HEK293 (cell line): ENCODE results near the gene EXOC3.

Experiments
- BCL11A ChIP-seq: fragments of 450-650 bp; formaldehyde crosslinking; IDR thresholded peaks from 2 replicates; pipeline ENCODE4 v1.5.1; 2016; ENCODE audit warnings: low read depth, missing biosample characterization, missing genetic modification characterization
- BCL11B ChIP-seq: fragments of 450-650 bp; formaldehyde crosslinking; IDR thresholded peaks from 2 replicates; pipeline ENCODE4 v1.5.1; 2016; ENCODE audit warnings: low read depth, missing biosample characterization, missing genetic modification characterization
- FEZF1 ChIP-seq: fragments of 450-650 bp; formaldehyde crosslinking; IDR thresholded peaks from 2 replicates; pipeline ENCODE4 v1.5.1; 2016; ENCODE audit warnings: missing biosample characterization, missing genetic modification characterization
- GLIS1 ChIP-seq: fragments of 450-650 bp; formaldehyde crosslinking; IDR thresholded peaks from 2 replicates; pipeline ENCODE4 v1.5.1; 2016; ENCODE audit warnings: missing biosample characterization, missing genetic modification characterization
- HOXD13 ChIP-seq: sonication (generic); formaldehyde crosslinking; IDR thresholded peaks from 2 replicates; pipeline ENCODE4 v1.8.0; 2022; ENCODE audit warnings: missing genetic modification reagents, borderline replicate concordance
- IKZF3 ChIP-seq: fragments of 450-650 bp; IDR thresholded peaks from 2 replicates; pipeline ENCODE4 v1.5.0; 2018; ENCODE audit warnings: missing biosample characterization, mild to moderate bottlenecking, missing genetic modification characterization, moderate library complexity
- KLF9 ChIP-seq: fragments of 450-650 bp; formaldehyde crosslinking; IDR thresholded peaks from 2 replicates; pipeline ENCODE4 v1.5.1; 2016; ENCODE audit warnings: missing biosample characterization, missing genetic modification characterization, low read depth
- MYNN ChIP-seq: fragments of 450-650 bp; formaldehyde crosslinking; IDR thresholded peaks from 2 replicates; pipeline ENCODE4 v1.5.1; 2016; ENCODE audit warnings: missing biosample characterization, missing genetic modification characterization, borderline replicate concordance
- MZF1 ChIP-seq: fragments of 450-650 bp; formaldehyde crosslinking; IDR thresholded peaks from 2 replicates; pipeline ENCODE4 v1.5.1; 2017; ENCODE audit warnings: missing biosample characterization, missing genetic modification characterization, borderline replicate concordance
- REPIN1 ChIP-seq: fragments of 450-650 bp; formaldehyde crosslinking; IDR thresholded peaks from 2 replicates; pipeline ENCODE4 v1.5.1; 2017; ENCODE audit warnings: missing biosample characterization, missing genetic modification characterization, low read depth
- SP2 ChIP-seq: fragments of 450-650 bp; formaldehyde crosslinking; IDR thresholded peaks from 2 replicates; pipeline ENCODE4 v1.5.1; 2016; ENCODE audit warnings: missing biosample characterization, missing genetic modification characterization
- SP7 ChIP-seq: fragments of 450-650 bp; formaldehyde crosslinking; IDR thresholded peaks from 2 replicates; pipeline ENCODE4 v1.5.1; 2016; ENCODE audit warnings: missing biosample characterization, missing genetic modification characterization
- TRIM28 ChIP-seq: IDR thresholded peaks from 2 replicates; pipeline ENCODE4 v1.6.1; 2011; ENCODE audit warnings: low read length, control low read depth, borderline replicate concordance
- ZBTB8A ChIP-seq: fragments of 450-650 bp; formaldehyde crosslinking; IDR thresholded peaks from 2 replicates; pipeline ENCODE4 v1.5.1; 2016; ENCODE audit warnings: missing biosample characterization, missing genetic modification characterization
- ZFHX2 ChIP-seq: fragments of 450-650 bp; formaldehyde crosslinking; conservative IDR thresholded peaks from 2 replicates; pipeline ENCODE4 v1.5.1; 2016; ENCODE audit warnings: missing biosample characterization, missing genetic modification characterization
- ZFP41 ChIP-seq: fragments of 450-650 bp; formaldehyde crosslinking; IDR thresholded peaks from 2 replicates; pipeline ENCODE4 v1.5.1; 2016; ENCODE audit warnings: missing biosample characterization, missing genetic modification characterization, borderline replicate concordance
- ZNF10 ChIP-seq: fragments of 450-650 bp; formaldehyde crosslinking; IDR thresholded peaks from 2 replicates; pipeline ENCODE4 v1.5.1; 2017; ENCODE audit warnings: missing biosample characterization, missing genetic modification characterization
- ZNF114 ChIP-seq: fragments of 450-650 bp; formaldehyde crosslinking; IDR thresholded peaks from 2 replicates; pipeline ENCODE4 v1.5.0; 2017; ENCODE audit warnings: missing biosample characterization, missing genetic modification characterization
- ZNF121 ChIP-seq: fragments of 450-650 bp; formaldehyde crosslinking; IDR thresholded peaks from 2 replicates; pipeline ENCODE4 v1.5.1; 2016; ENCODE audit warnings: missing biosample characterization, missing genetic modification characterization
- ZNF146 ChIP-seq: fragments of 450-650 bp; formaldehyde crosslinking; IDR thresholded peaks from 2 replicates; pipeline ENCODE4 v1.5.1; 2016; ENCODE audit warnings: missing biosample characterization, missing genetic modification characterization
- ZNF157 ChIP-seq: fragments of 450-650 bp; formaldehyde crosslinking; IDR thresholded peaks from 2 replicates; pipeline ENCODE4 v1.5.1; 2016; ENCODE audit warnings: missing biosample characterization, missing genetic modification characterization
- ZNF266 ChIP-seq: fragments of 450-650 bp; formaldehyde crosslinking; IDR thresholded peaks from 2 replicates; pipeline ENCODE4 v1.5.1; 2016; ENCODE audit warnings: missing biosample characterization, missing genetic modification characterization, low read depth
- ZNF311 ChIP-seq: fragments of 450-650 bp; formaldehyde crosslinking; IDR thresholded peaks from 2 replicates; pipeline ENCODE4 v1.5.1; 2017; ENCODE audit warnings: missing biosample characterization, missing genetic modification characterization, borderline replicate concordance
- ZNF366 ChIP-seq: fragments of 450-650 bp; formaldehyde crosslinking; conservative IDR thresholded peaks from 2 replicates; pipeline ENCODE4 v1.5.1; 2016; ENCODE audit warnings: missing biosample characterization, missing genetic modification characterization
- ZNF391 ChIP-seq: fragments of 450-650 bp; formaldehyde crosslinking; IDR thresholded peaks from 2 replicates; pipeline ENCODE4 v1.5.1; 2016; ENCODE audit warnings: low read depth, missing biosample characterization, missing genetic modification characterization, borderline replicate concordance
- ZNF510 ChIP-seq: fragments of 450-650 bp; formaldehyde crosslinking; IDR thresholded peaks from 2 replicates; pipeline ENCODE4 v1.5.1; 2018; ENCODE audit warnings: mild to moderate bottlenecking, missing genetic modification characterization, missing biosample characterization; ENCODE audit not compliant: insufficient replicate concordance
- ZNF561 ChIP-seq: fragments of 450-650 bp; IDR thresholded peaks from 2 replicates; pipeline ENCODE4 v1.5.1; 2018; ENCODE audit warnings: missing biosample characterization, missing genetic modification characterization, borderline replicate concordance
- ZNF571 ChIP-seq: fragments of 450-650 bp; formaldehyde crosslinking; IDR thresholded peaks from 2 replicates; pipeline ENCODE4 v1.5.0; 2017; ENCODE audit warnings: missing biosample characterization, missing genetic modification characterization
- ZNF600 ChIP-seq: fragments of 450-650 bp; formaldehyde crosslinking; IDR thresholded peaks from 2 replicates; pipeline ENCODE4 v1.5.1; 2016; ENCODE audit warnings: missing biosample characterization, missing genetic modification characterization
- ZNF623 ChIP-seq: fragments of 450-650 bp; formaldehyde crosslinking; IDR thresholded peaks from 2 replicates; pipeline ENCODE4 v1.5.1; 2016; ENCODE audit warnings: missing biosample characterization, missing genetic modification characterization
- ZNF626 ChIP-seq: fragments of 450-650 bp; sonication (Bioruptor Pico); formaldehyde crosslinking; IDR thresholded peaks from 2 replicates; pipeline ENCODE4 v1.5.1; 2018; ENCODE audit warnings: missing biosample characterization, missing genetic modification characterization, inconsistent platforms
- ZNF670 ChIP-seq: fragments of 450-650 bp; formaldehyde crosslinking; IDR thresholded peaks from 2 replicates; pipeline ENCODE4 v1.5.1; 2016; ENCODE audit warnings: missing biosample characterization, missing genetic modification characterization, low read depth
- ZXDB ChIP-seq: fragments of 450-650 bp; formaldehyde crosslinking; IDR thresholded peaks from 2 replicates; pipeline ENCODE4 v1.5.1; 2016; ENCODE audit warnings: missing biosample characterization, missing genetic modification characterization
- TF ChIP-seq, protein P1 (sequence below): fragments of 450-650 bp; formaldehyde crosslinking; IDR thresholded peaks from 2 replicates; pipeline ENCODE4 v1.5.1; 2016; ENCODE audit warnings: missing biosample characterization, missing genetic modification characterization
- TF ChIP-seq, protein P2 (sequence below): fragments of 450-650 bp; formaldehyde crosslinking; optimal IDR thresholded peaks from 2 replicates; pipeline ENCODE3; 2016; ENCODE audit warnings: missing biosample characterization, mild to moderate bottlenecking, missing genetic modification characterization
- TF ChIP-seq, protein P3 (sequence below): fragments of 450-650 bp; formaldehyde crosslinking; IDR thresholded peaks from 2 replicates; pipeline ENCODE4 v1.5.1; 2016; ENCODE audit warnings: missing biosample characterization, missing genetic modification characterization
- TF ChIP-seq, protein P4 (sequence below): fragments of 450-650 bp; IDR thresholded peaks from 2 replicates; pipeline ENCODE4 v1.5.1; 2018; ENCODE audit warnings: missing biosample characterization, mild to moderate bottlenecking, missing genetic modification characterization

EXOC3 gene

DNA sequence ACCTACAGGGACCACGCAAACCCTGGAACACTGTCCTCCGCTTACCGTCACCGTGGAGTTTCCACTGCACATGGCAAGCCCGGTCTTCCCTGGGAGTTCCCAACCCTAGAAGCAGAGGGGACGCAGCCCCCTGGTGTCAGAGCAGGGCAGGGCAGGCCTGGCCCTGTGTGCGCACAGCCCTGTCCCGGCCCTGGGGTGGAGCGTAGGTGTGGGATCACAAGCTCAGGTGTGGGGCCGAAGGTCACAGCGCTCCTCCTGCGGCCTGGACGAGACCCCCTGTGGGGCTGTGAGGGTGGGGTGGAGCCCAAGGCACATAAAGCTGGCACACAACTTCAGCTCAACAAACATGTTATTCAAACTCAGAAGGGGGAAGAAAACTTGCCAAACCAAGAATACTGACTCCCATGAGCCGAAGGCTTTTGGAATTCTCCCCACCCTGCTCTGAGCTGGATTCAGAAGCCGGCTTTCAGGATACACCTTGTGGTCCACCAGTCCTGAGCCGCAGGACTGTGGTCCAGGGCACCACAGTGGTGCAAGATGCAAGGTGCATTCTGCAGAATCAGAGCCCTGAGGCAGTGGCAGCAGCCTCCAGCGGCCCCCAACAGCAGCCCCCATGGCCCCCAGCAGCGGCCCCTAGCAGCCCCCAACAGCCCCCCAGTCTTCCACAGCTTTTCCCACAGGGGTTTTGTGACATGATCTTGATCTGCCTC, 11.8 kb upstream of the EXOC3 start (continued):
- TF ChIP-seq ZNF391 = no peak
- no peak for TF ChIP-seq SP2 (tag by site-specific recombination)
- TF ChIP-seq ZNF114 (tag by site-specific recombination) = no peak
- no peak for TF ChIP-seq BCL11B (tag by site-specific recombination)
- TF ChIP-seq ZNF10 (tag by site-specific recombination) = 0 out of 2 replicates have a peak, but pooled peaks have one; percentile 36
- peak; percentile 96 for TF ChIP-seq ZNF121
- no peak for TF ChIP-seq ZNF366 (tag by site-specific recombination)
- TF ChIP-seq ZNF266 (tag by site-specific recombination) = no peak
- TF ChIP-seq, protein P1, sequence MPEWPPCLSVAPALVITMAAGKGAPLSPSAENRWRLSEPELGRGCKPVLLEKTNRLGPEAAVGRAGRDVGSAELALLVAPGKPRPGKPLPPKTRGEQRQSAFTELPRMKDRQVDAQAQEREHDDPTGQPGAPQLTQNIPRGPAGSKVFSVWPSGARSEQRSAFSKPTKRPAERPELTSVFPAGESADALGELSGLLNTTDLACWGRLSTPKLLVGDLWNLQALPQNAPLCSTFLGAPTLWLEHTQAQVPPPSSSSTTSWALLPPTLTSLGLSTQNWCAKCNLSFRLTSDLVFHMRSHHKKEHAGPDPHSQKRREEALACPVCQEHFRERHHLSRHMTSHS (tag by site-specific recombination) = no peak
- no peak for TF ChIP-seq ZNF311 (tag by site-specific recombination)
- TF ChIP-seq, protein P2, sequence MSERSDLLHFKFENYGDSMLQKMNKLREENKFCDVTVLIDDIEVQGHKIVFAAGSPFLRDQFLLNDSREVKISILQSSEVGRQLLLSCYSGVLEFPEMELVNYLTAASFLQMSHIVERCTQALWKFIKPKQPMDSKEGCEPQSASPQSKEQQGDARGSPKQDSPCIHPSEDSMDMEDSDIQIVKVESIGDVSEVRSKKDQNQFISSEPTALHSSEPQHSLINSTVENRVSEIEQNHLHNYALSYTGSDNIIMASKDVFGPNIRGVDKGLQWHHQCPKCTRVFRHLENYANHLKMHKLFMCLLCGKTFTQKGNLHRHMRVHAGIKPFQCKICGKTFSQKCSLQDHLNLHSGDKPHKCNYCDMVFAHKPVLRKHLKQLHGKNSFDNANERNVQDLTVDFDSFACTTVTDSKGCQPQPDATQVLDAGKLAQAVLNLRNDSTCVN (tag by site-specific recombination) = no peak
- no peak for TF ChIP-seq ZNF157 (tag by site-specific recombination)
- no peak for TF ChIP-seq ZNF626
- no peak for TF ChIP-seq ZNF146 (tag by site-specific recombination)
- TF ChIP-seq GLIS1 (tag by site-specific recombination) = peak; percentile 51
- TF ChIP-seq ZFHX2 (tag by site-specific recombination) = peak; percentile 37
- peak; percentile 83 for TF ChIP-seq ZNF600
- no peak for TF ChIP-seq HOXD13
- TF ChIP-seq ZNF670 (tag by site-specific recombination) = no peak
- no peak for TF ChIP-seq ZFP41
- no peak for TF ChIP-seq MZF1 (tag by site-specific recombination)
- no peak for TF ChIP-seq REPIN1 (tag by site-specific recombination)
- TF ChIP-seq ZNF510 (tag by site-specific recombination) = no peak
- TF ChIP-seq ZNF561 (tag by site-specific recombination) = no peak
- peak; percentile 74 for TF ChIP-seq IKZF3 (tag by site-specific recombination)
- TF ChIP-seq MYNN (tag by site-specific recombination) = no peak
- TF ChIP-seq ZBTB8A (tag by site-specific recombination) = no peak
- TF ChIP-seq, protein P3, sequence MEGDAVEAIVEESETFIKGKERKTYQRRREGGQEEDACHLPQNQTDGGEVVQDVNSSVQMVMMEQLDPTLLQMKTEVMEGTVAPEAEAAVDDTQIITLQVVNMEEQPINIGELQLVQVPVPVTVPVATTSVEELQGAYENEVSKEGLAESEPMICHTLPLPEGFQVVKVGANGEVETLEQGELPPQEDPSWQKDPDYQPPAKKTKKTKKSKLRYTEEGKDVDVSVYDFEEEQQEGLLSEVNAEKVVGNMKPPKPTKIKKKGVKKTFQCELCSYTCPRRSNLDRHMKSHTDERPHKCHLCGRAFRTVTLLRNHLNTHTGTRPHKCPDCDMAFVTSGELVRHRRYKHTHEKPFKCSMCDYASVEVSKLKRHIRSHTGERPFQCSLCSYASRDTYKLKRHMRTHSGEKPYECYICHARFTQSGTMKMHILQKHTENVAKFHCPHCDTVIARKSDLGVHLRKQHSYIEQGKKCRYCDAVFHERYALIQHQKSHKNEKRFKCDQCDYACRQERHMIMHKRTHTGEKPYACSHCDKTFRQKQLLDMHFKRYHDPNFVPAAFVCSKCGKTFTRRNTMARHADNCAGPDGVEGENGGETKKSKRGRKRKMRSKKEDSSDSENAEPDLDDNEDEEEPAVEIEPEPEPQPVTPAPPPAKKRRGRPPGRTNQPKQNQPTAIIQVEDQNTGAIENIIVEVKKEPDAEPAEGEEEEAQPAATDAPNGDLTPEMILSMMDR (tag by site-specific recombination) = peak; percentile 89
- TF ChIP-seq, protein P4, sequence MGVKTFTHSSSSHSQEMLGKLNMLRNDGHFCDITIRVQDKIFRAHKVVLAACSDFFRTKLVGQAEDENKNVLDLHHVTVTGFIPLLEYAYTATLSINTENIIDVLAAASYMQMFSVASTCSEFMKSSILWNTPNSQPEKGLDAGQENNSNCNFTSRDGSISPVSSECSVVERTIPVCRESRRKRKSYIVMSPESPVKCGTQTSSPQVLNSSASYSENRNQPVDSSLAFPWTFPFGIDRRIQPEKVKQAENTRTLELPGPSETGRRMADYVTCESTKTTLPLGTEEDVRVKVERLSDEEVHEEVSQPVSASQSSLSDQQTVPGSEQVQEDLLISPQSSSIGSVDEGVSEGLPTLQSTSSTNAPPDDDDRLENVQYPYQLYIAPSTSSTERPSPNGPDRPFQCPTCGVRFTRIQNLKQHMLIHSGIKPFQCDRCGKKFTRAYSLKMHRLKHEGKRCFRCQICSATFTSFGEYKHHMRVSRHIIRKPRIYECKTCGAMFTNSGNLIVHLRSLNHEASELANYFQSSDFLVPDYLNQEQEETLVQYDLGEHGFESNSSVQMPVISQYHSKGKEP (tag by site-specific recombination) = no peak
- no peak for TF ChIP-seq ZXDB (tag by site-specific recombination)
- no peak for TF ChIP-seq ZNF571 (tag by site-specific recombination)
- no peak for TF ChIP-seq SP7
- no peak for TF ChIP-seq FEZF1 (tag by site-specific recombination)
- TF ChIP-seq KLF9 (tag by site-specific recombination) = no peak
- TF ChIP-seq BCL11A (tag by site-specific recombination) = no peak
- no peak for TF ChIP-seq ZNF623 (tag by site-specific recombination)
- no peak for TF ChIP-seq TRIM28
